Thyroid gland (tissue), 4 donors: ENCODE measurements around the gene SLC4A7. TPM values are rescaled to one million over a fixed set of nuclear protein-coding genes. Genes with fewer than 3 reads are reported as not detected.
A peak's percentile ranks its signal among the peaks of the same experiment; 100 is the strongest.

Source experiments
- DNase-seq, 2 donors: peaks; one replicate each; pipeline ENCODE4 v3.0.0-alpha.2; 2019
- H3K27ac ChIP-seq, 3 donors: fragments of 200-600 bp; sonication (generic); 1 replicate in 2 of 3; 2 replicates in 1 of 3; pipeline ENCODE4 v1.5.1; 2016 to 2019; ENCODE audit warnings: mild to moderate bottlenecking in 1 of 3, moderate library complexity in 1 of 3
- H3K27me3 ChIP-seq: fragments of 200-600 bp; sonication (generic); one replicate; pipeline ENCODE4 v1.5.1; 2019
- H3K36me3 ChIP-seq, 2 donors: fragments of 200-600 bp; sonication (generic); one replicate each; pipeline ENCODE4 v1.5.1; 2016 to 2019
- H3K4me1 ChIP-seq, 2 donors: fragments of 200-600 bp; sonication (generic); one replicate each; pipeline ENCODE4 v1.5.1; 2017 to 2019
- H3K4me3 ChIP-seq, 3 donors: fragments of 200-600 bp; sonication (generic); replicated peaks in 1 of 3; 1 replicate in 2 of 3; 2 replicates in 1 of 3; pipeline ENCODE4 v1.5.1; 2016; ENCODE audit warnings: mild to moderate bottlenecking in 1 of 3
- H3K9me3 ChIP-seq: fragments of 200-600 bp; sonication (generic); one replicate; pipeline ENCODE4 v1.5.1; 2017
- CTCF ChIP-seq, 6 experiments: fragments of 200-600 bp in 3 of 6; fragments of 450-650 bp in 3 of 6; sonication (generic) in 3 of 6; IDR thresholded peaks; one replicate each; pipeline ENCODE4 v1.5.1; 2016 to 2019; ENCODE audit warnings: antibody characterized with exemption in 6 of 6, mild to moderate bottlenecking in 2 of 6, inconsistent platforms in 1 of 6, moderate library complexity in 1 of 6
- POLR2A ChIP-seq, 2 donors: fragments of 450-650 bp; IDR thresholded peaks; one replicate each; pipeline ENCODE4 v1.6.1; 2017; ENCODE audit warnings: antibody characterized with exemption in 2 of 2, mild to moderate bottlenecking in 2 of 2, moderate library complexity in 1 of 2
- WGBS, 2 donors: methylation state at CpG; one replicate each; pipeline ENCODE4 v1.1.5; 2017; 5-methylcytosine and 5-hydroxymethylcytosine counted together
- intact Hi-C: fragments of 100-400 bp; cut with DNase I; formaldehyde crosslinking; loops from one replicate; pipeline ENCODE4 v1.15.1; 2023
- total RNA-seq, 4 donors: library from RNA; depleted of rRNA; stranded (reverse); fragments of >200 nt; gene quantifications; one replicate each; pipeline ENCODE4 v1.2.3, GENCODE V29; 2016

Gene SLC4A7
- total RNA-seq, 4 donors from 2014 or later, result 22.0 to 47.6 (median 32.3) TPM

GRCh38 chr3:27526614-27527315 lies 42.6 kb upstream of the SLC4A7 start:
- Histone ChIP-seq H3K4me1 (peaks cover 25 to 31% of the 10 kb centered on the region in 2 donors), H3K27ac (no peak overlapping the region), H3K27me3 (no peaks in the 10 kb centered on the region), H3K36me3 (no peaks in the 10 kb centered on the region), H3K4me3 (no peak overlapping the region), H3K9me3 (no peaks in the 10 kb centered on the region)
- DNase-seq, result no peak
- TF ChIP-seq POLR2A (IDR thresholded peaks at IDR 0.05) (no peak), CTCF (IDR thresholded peaks at IDR 0.05) (no peak)
- WGBS, 2 donors, result 92 to 96% methylated on average over 6 of the region's 6 CpGs
- intact Hi-C loops, result no loop called here

GRCh38 chr3:27521872-27522265 lies 37.7 kb upstream of the SLC4A7 start:
- 76 to 92% methylated on average over 2 of the region's 2 CpGs for WGBS, 2 donors
- DNase-seq, result no peak
- H3K9me3 ChIP-seq, result no peaks in the 10 kb centered on the region
- peaks cover 31 to 39% of the 10 kb centered on the region in 2 donors for H3K4me1 ChIP-seq
- TF ChIP-seq CTCF (IDR thresholded peaks at IDR 0.05) (no peak), POLR2A (IDR thresholded peaks at IDR 0.05) (no peak)
- H3K27ac ChIP-seq, result peak overlapping the region in 1 of 3 donors; percentile 44
- H3K27me3 ChIP-seq, result no peaks in the 10 kb centered on the region
- H3K4me3 ChIP-seq, result no peak overlapping the region
- intact Hi-C loops, result no loop called here
- H3K36me3 ChIP-seq, result no peaks in the 10 kb centered on the region

DNA sequence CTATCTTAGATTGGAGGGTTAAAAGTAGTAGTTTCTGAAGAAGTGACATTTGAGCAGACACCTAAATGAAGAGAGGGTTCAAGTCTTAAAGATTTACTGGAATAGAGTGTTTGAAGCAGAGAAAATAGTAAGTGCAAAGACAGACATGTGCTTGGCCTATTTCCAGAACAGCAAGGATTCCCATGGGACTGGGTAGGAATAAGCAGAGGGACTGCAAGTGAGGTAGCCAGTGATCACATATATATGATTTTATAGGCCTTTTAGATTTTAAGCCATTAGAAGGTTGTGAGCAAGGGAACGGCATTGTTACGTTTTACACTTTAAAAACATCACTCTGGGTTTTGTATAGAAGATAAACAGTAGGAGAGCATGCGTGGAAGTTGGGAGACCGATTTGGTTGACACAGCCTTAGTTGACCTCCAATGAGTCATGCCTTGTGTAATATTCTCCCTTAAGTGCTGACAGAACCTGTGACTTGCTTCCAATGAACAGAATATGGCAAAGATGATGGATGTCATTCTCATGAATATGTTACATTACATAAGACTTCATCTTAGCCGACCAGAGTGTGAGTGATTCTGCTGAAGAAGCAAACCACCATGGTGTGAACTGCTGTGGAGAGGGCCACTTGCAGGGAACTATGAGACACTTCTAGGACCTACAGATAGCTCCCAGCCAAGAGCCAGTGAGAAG lies 37.1 kb upstream of the SLC4A7 start:
- Histone ChIP-seq H3K4me1 (peaks cover 31 to 39% of the 10 kb centered on the region in 2 donors), H3K4me3 (no peak overlapping the region), H3K36me3 (no peaks in the 10 kb centered on the region), H3K9me3 (no peaks in the 10 kb centered on the region), H3K27me3 (no peaks in the 10 kb centered on the region), H3K27ac (peak overlapping the region in 1 of 3 donors; percentile 44)
- WGBS, 2 donors, result 67 to 76% methylated on average over 5 of the region's 5 CpGs
- no peak for DNase-seq
- intact Hi-C loops, result no loop called here
- TF ChIP-seq CTCF (IDR thresholded peaks at IDR 0.05) (no peak), POLR2A (IDR thresholded peaks at IDR 0.05) (no peak)

DNA sequence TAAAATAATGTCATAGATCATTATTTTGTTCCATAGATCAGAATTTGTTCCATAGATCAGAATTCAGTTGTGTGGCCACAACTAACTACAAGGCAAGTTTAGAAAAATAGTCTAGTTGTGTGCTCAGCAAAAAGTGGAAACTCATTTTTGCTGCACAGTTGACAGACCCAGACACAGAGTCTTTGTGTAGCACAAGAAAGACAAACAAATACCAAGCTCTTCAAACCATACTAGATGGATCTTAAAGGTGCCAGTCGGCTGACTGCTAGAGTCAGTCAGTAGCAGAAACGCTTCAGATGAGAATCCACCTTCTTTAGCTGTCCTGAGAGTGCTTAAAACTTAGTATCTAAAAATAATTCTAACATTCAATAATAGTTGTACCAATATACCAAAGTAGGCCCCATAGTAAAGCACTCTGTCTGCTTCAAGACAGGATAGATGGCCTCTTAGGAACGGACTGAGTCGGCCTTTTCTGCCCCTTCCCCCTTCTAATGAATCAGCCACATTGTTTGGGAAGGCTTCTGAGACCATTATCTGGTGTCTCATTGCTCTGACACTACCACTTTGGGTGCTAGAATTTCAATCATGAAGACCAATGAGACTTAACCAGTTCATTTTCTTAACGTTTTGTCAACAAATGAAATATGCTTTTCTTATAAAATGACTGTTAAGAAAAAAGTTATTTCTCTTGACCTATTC lies 27.7 kb upstream of the SLC4A7 start:
- DNase-seq, result no peak
- peak overlapping the region in 2 of 3 donors; percentile 25 to 34 for H3K27ac ChIP-seq
- 24 to 33% methylated on average over 5 of the region's 5 CpGs for WGBS, 2 donors
- no peak overlapping the region for H3K4me3 ChIP-seq
- TF ChIP-seq CTCF (IDR thresholded peaks at IDR 0.05), result no peak
- peak in 1 of 2 donors; percentile 13 for TF ChIP-seq POLR2A (IDR thresholded peaks at IDR 0.05)
- intact Hi-C loops, result no loop called here
- no peaks in the 10 kb centered on the region for H3K36me3 ChIP-seq
- H3K27me3 ChIP-seq, result no peaks in the 10 kb centered on the region
- no peaks in the 10 kb centered on the region for H3K9me3 ChIP-seq
- H3K4me1 ChIP-seq, result peaks cover 12% of the 10 kb centered on the region in 2 donors
